Mucosa of descending colon (tissue), 3 donors: ENCODE results near the gene SGTA. TPM values are rescaled to one million over a fixed set of nuclear protein-coding genes. Genes with fewer than 3 reads are reported as not detected.
A peak's percentile ranks its signal among the peaks of the same experiment; 100 is the strongest.

Experiments used
- ATAC-seq: fragments of 200-7000 bp; cut with Tn5 transposase; one replicate; pipeline ENCODE4 v1.9.1; 2020; ENCODE audit warnings: mild to moderate bottlenecking, moderate library complexity
- DNase-seq, 3 donors: peaks; one replicate each; pipeline ENCODE4 v3.0.0-alpha.2; 2020
- H3K36me3 ChIP-seq: fragments of 200-600 bp; one replicate; pipeline ENCODE4 v1.8.0; 2021; ENCODE audit warnings: low read depth, mild to moderate bottlenecking
- H3K4me1 ChIP-seq: fragments of 200-600 bp; one replicate; pipeline ENCODE4 v1.8.0; 2021; ENCODE audit warnings: low read depth, mild to moderate bottlenecking
- H3K4me3 ChIP-seq: fragments of 200-600 bp; one replicate; pipeline ENCODE4 v1.8.0; 2021; ENCODE audit warnings: mild to moderate bottlenecking
- H3K9me3 ChIP-seq: fragments of 200-600 bp; one replicate; pipeline ENCODE4 v1.8.0; 2021; ENCODE audit warnings: mild to moderate bottlenecking
- intact Hi-C, 2 donors: fragments of 100-400 bp; cut with DNase I in 1 of 2; cut with micrococcal nuclease in 1 of 2; formaldehyde crosslinking; loops; one replicate each; pipeline versions ENCODE4 v1.11.0 to v1.11.1; 2022; cut with DNase I, micrococcal nuclease
- total RNA-seq, 3 donors: library from RNA; stranded (reverse); fragmentation: NEBNext Ultra II Directional in 2 of 3; extraction: Animal tissue kit (Norgen Biotek cat#: 25700) in 2 of 3; gene quantifications; one replicate each; pipeline versions ENCODE4 v1.2.1 to v1.2.4, GENCODE V29; 2021 to 2023
- TF ChIP-seq, protein P1 (sequence below): fragments of 200-600 bp; IDR thresholded peaks from one replicate; pipeline ENCODE4 v1.8.0; 2022; ENCODE audit warnings: antibody characterized with exemption, mild to moderate bottlenecking
- donor health status: DM: no; HTN: no; CAD: no; lungs with moderate emphysema.
- donor health status: DM: no; HTN: no; CAD: no.
- donor health status: DM: no; HTN: yes; CAD: no.

The SGTA gene
- total RNA-seq, 3 donors from 2014 or later = 37.7 to 52.7 (median 48.9) TPM

DNA sequence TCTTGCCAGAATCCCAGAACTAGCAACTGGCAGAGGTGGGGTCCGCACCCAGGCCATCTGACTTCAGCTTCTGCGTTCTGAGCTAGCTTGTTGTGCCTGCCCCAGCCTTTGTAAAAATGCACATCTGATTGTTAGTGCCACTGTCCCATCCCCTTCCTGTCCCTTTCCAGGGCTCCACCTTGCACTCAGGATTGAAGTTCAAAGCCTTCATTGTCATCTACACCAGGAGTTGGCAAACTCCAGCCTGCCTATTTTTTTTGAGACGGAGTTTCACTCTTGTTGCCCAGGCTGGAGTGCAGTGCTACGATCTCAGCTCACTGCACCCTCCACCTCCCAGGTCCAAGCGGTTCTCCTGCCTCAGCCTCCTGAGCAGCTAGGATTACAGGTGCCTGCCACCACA, 5.2 kb upstream of the SGTA start:
- Histone ChIP-seq H3K9me3 (no peaks in the 10 kb centered on the region), H3K4me1 (peaks cover 16% of the 10 kb centered on the region), H3K36me3 (no peaks in the 10 kb centered on the region), H3K4me3 (no peak overlapping the region)
- intact Hi-C loops = no loop called here
- ATAC-seq (no peak), DNase-seq (no peak)
- TF ChIP-seq, protein P1, sequence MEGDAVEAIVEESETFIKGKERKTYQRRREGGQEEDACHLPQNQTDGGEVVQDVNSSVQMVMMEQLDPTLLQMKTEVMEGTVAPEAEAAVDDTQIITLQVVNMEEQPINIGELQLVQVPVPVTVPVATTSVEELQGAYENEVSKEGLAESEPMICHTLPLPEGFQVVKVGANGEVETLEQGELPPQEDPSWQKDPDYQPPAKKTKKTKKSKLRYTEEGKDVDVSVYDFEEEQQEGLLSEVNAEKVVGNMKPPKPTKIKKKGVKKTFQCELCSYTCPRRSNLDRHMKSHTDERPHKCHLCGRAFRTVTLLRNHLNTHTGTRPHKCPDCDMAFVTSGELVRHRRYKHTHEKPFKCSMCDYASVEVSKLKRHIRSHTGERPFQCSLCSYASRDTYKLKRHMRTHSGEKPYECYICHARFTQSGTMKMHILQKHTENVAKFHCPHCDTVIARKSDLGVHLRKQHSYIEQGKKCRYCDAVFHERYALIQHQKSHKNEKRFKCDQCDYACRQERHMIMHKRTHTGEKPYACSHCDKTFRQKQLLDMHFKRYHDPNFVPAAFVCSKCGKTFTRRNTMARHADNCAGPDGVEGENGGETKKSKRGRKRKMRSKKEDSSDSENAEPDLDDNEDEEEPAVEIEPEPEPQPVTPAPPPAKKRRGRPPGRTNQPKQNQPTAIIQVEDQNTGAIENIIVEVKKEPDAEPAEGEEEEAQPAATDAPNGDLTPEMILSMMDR = no peak

DNA sequence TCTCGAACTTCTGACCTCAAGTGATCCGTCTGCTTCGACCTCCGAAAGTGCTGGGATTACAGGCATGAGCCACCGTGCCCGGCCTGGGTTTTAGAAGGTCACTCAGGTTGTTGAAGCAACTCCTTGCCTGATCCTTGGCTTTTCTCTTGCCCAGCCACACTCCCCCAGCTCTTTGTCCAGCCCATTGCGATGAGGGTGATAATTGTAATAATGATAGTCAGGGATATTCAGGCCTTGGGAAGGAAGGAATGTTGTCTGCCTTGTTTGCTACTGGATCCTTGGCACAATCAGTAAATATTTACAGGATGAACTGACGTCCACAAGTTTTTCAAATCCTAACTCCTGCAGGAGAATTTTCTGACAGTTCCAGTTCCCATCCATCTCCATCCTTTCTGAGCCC, 4.0 kb upstream of the SGTA start:
- Histone ChIP-seq H3K4me3 (no peak overlapping the region), H3K4me1 (peaks cover 20% of the 10 kb centered on the region), H3K36me3 (no peaks in the 10 kb centered on the region), H3K9me3 (no peaks in the 10 kb centered on the region)
- intact Hi-C loops = no loop called here
- ATAC-seq (no peak), DNase-seq (no peak)
- TF ChIP-seq, protein P1 = no peak

DNA sequence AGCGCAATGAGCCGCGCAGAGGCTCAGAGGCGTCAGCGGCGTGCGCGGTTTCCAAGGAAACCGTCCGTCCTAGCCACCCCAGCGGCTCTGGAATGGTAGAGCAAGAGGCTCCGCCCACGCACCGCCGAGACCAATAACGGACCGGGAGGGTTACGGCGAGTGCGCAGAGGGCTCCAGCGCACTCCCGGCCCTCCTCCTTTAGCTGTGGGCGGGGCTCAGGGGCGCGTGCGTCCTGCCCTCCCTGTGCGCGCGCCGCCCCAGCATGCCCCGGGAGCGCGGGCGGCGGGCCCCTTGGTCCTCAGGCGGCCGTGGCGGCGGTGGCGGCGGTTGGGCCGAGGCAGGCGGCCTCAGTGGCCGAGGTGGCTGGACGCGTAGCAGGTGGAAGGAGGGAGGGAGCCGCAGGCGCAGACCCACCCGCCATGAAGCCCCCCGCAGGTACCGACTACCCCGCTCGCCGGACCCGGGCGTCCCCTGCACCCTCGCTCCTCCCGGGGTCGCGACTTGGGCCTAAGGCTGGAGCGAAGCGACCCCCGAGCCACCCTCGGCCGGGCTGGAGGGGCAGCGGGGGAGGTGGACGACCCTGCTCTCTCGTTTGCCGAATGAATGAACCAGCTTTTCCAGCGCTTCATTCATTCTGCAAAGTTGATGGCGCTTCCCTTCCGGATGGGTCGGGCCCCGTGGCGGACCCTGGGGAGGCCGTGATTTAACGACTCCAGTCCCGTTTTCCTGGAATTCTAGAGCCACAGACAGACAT, 2.3 kb upstream of the SGTA start, which contains the start of gene THOP1:
TSS of gene THOP1 (plus strand) at position 260 of the 754 bp plus-strand sequence. CDS start at position 420, 160 bp downstream.
- H3K36me3 ChIP-seq = no peaks in the 10 kb centered on the region
- ATAC-seq (peak; percentile 92), DNase-seq (peak; percentile 99 to 100 (median 99))
- intact Hi-C loops = no loop called here
- H3K9me3 ChIP-seq = no peaks in the 10 kb centered on the region
- TF ChIP-seq, protein P1 = no peak
- H3K4me3 ChIP-seq = peak within 1 kb of the TSS; percentile 67
- peaks cover 30% of the 10 kb centered on the region for H3K4me1 ChIP-seq

DNA sequence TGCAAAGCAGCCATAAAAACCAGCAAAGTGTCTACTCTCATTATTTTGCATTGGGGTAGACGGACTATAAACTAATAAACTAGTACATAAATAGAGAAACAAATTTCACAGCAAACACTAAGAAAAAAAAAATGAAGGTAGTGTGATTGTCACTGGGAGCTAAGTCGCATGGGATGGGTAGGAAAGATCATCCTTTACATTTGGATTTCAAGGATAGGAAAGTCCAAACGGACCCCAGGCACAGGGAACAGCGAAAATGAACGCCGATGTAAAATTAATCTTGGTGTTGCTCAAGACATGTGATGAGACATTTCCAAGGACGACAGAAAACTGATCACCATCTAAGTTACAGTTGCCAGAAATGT, 690 bp upstream of the SGTA start:
- Histone ChIP-seq H3K36me3 (no peaks in the 10 kb centered on the region), H3K4me1 (peaks cover 30% of the 10 kb centered on the region), H3K9me3 (no peaks in the 10 kb centered on the region), H3K4me3 (peak overlapping the region; percentile 94)
- ATAC-seq (no peak), DNase-seq (no peak)
- TF ChIP-seq, protein P1 = no peak
- intact Hi-C loops = no loop called here

DNA sequence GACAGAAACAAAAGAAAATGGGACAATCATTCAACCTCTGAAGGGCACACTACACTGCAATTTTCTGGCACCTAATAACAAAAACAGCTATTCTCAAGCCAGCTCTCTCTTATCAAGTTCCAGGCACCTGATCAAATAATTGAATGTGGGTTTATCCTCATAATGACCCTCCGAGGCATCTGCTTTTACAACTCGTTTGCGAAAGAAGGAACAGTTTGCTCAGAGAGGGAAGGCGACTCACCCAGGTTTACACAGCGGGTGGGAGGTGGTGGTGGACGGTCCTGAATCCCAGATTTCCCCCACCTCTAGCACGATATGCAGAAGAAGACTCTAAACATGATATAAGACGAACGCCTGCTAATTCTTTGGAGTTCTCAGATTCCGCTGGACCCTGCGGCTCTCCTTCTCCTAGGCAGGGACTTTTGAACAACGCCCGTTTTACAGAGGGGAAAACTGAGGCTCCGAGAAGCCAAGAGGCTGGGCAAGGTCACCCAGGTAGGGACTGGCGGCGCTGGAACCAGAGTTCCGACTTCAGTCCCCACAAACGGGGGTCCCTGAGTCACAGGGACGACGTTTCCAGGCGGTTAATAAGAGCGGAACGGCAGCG, 641 bp downstream of the SGTA start:
- TF ChIP-seq, protein P1 = no peak
- DNase-seq = peak in 1 of 3 donors; percentile 37
- Histone ChIP-seq H3K4me3 (peak overlapping the region; percentile 94), H3K36me3 (no peaks in the 10 kb centered on the region), H3K9me3 (no peaks in the 10 kb centered on the region), H3K4me1 (peaks cover 30% of the 10 kb centered on the region)
- no peak for ATAC-seq
- intact Hi-C loops = no loop called here
